GM21360 (cell line): ENCODE measurements around the gene LRP1B.

Experiments used
- ATAC-seq: cut with Tn5 transposase; IDR thresholded peaks from one replicate; pipeline ENCODE4 v1.9.1; 2021; ENCODE audit warnings: mild to moderate bottlenecking, moderate library complexity; ENCODE audit not compliant: unreplicated experiment

Gene LRP1B

GRCh38 chr2:140770645-140771044 lies 1360.2 kb downstream of the LRP1B start:
- no peak for ATAC-seq

- ATAC-seq = no peak
These were observed 1369.0 kb downstream of the LRP1B start for GRCh38 chr2:140761807-140762206.

GRCh38 chr2:140759426-140760156 lies 1371.2 kb downstream of the LRP1B start:
- no peak for ATAC-seq

- peak; percentile 97 for ATAC-seq
These were observed 1383.2 kb downstream of the LRP1B start for GRCh38 chr2:140747665-140748064.

GRCh38 chr2:140747090-140747489 lies 1383.7 kb downstream of the LRP1B start:
- ATAC-seq = no peak

- no peak for ATAC-seq
These were observed 1386.4 kb downstream of the LRP1B start for GRCh38 chr2:140744379-140744778.

- ATAC-seq = no peak
These were observed 1393.8 kb downstream of the LRP1B start for GRCh38 chr2:140737006-140737405.

GRCh38 chr2:140734992-140735391 lies 1395.8 kb downstream of the LRP1B start:
- ATAC-seq = no peak

- ATAC-seq = no peak
These were observed 1411.8 kb downstream of the LRP1B start for GRCh38 chr2:140718999-140719398.

- no peak for ATAC-seq
These were observed 1413.3 kb downstream of the LRP1B start for GRCh38 chr2:140717481-140717880.

GRCh38 chr2:140714586-140714985 lies 1416.2 kb downstream of the LRP1B start:
- no peak for ATAC-seq

GRCh38 chr2:140711867-140712266 lies 1418.9 kb downstream of the LRP1B start:
- ATAC-seq = no peak

GRCh38 chr2:140701726-140702125 lies 1429.1 kb downstream of the LRP1B start:
- no peak for ATAC-seq

GRCh38 chr2:140698636-140699035 lies 1432.2 kb downstream of the LRP1B start:
- ATAC-seq = no peak

- no peak for ATAC-seq
These were observed 1434.4 kb downstream of the LRP1B start for GRCh38 chr2:140696449-140696848.

- no peak for ATAC-seq
These were observed 1435.7 kb downstream of the LRP1B start for GRCh38 chr2:140695155-140695554.

- no peak for ATAC-seq
These were observed 1443.0 kb downstream of the LRP1B start for GRCh38 chr2:140687825-140688224.

GRCh38 chr2:140683658-140684057 lies 1447.2 kb downstream of the LRP1B start:
- no peak for ATAC-seq

GRCh38 chr2:140680862-140681261 lies 1450.0 kb downstream of the LRP1B start:
- no peak for ATAC-seq

- no peak for ATAC-seq
These were observed 1451.1 kb downstream of the LRP1B start for GRCh38 chr2:140679752-140680151.

- ATAC-seq = no peak
These were observed 1460.9 kb downstream of the LRP1B start for GRCh38 chr2:140669911-140670310.

GRCh38 chr2:140667203-140667602 lies 1463.6 kb downstream of the LRP1B start:
- no peak for ATAC-seq

GRCh38 chr2:140662504-140662903 lies 1468.3 kb downstream of the LRP1B start:
- no peak for ATAC-seq
